Cerebellar nuclear complex (tissue), 1 donor: ENCODE data around the gene TSR1.

Source experiments
- DNase-seq, 2 experiments: peaks; one replicate each; lab custom pipeline; 2025; lab: John Stamatoyannopoulos, UW

The TSR1 gene

GRCh38 chr17:2279707-2280106 lies 56.5 kb downstream of the TSR1 start:
- DNase-seq: no peak

GRCh38 chr17:2277429-2278170 lies 58.7 kb downstream of the TSR1 start:
- DNase-seq: no peak

GRCh38 chr17:2275722-2276121 lies 60.5 kb downstream of the TSR1 start:
- no peak for DNase-seq

- no peak for DNase-seq
Observed at GRCh38 chr17:2274414-2274813, 61.8 kb downstream of the TSR1 start.
